Upper lobe of left lung (tissue), 4 donors: ENCODE data around the gene BPIFB4.

Experiments used
- EP300 ChIP-seq, 4 donors: sonication (generic); formaldehyde crosslinking; IDR thresholded peaks; one replicate each; pipeline ENCODE4 v1.5.1; 2017; ENCODE audit warnings: antibody characterized with exemption in 4 of 4, control low read depth in 2 of 4
- POLR2A ChIP-seq, 4 donors: fragments of 450-650 bp; IDR thresholded peaks; one replicate each; pipeline ENCODE4 v1.5.1; 2016 to 2017; ENCODE audit warnings: antibody characterized with exemption in 4 of 4, mild to moderate bottlenecking in 2 of 4
- TF ChIP-seq, protein P1 (sequence below), 6 experiments: fragments of 450-650 bp in 4 of 6; fragments of 200-600 bp in 2 of 6; sonication (generic) in 2 of 6; IDR thresholded peaks; one replicate each; pipeline ENCODE4 v1.5.1; 2016 to 2019; ENCODE audit warnings: antibody characterized with exemption in 6 of 6

GRCh38 chr20:33033381-33033780 lies 46.1 kb upstream of the BPIFB4 start:
- TF ChIP-seq, protein P1, sequence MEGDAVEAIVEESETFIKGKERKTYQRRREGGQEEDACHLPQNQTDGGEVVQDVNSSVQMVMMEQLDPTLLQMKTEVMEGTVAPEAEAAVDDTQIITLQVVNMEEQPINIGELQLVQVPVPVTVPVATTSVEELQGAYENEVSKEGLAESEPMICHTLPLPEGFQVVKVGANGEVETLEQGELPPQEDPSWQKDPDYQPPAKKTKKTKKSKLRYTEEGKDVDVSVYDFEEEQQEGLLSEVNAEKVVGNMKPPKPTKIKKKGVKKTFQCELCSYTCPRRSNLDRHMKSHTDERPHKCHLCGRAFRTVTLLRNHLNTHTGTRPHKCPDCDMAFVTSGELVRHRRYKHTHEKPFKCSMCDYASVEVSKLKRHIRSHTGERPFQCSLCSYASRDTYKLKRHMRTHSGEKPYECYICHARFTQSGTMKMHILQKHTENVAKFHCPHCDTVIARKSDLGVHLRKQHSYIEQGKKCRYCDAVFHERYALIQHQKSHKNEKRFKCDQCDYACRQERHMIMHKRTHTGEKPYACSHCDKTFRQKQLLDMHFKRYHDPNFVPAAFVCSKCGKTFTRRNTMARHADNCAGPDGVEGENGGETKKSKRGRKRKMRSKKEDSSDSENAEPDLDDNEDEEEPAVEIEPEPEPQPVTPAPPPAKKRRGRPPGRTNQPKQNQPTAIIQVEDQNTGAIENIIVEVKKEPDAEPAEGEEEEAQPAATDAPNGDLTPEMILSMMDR (IDR thresholded peaks at IDR 0.05): no peak
- TF ChIP-seq POLR2A (IDR thresholded peaks at IDR 0.05) (no peak), EP300 (IDR thresholded peaks at IDR 0.05) (no peak)
